HG02642 (cell line): ENCODE results near the gene ZNF681.
"Not testable (repeated sequence)": the region's sequence is repeated elsewhere in the genome, so short reads cannot be mapped to it uniquely, and the experiment has no call there.

Source experiments
- ATAC-seq: cut with Tn5 transposase; IDR thresholded peaks from one replicate; pipeline ENCODE4 v1.9.1; 2021; ENCODE audit warnings: mild to moderate bottlenecking; ENCODE audit not compliant: unreplicated experiment, poor library complexity

The ZNF681 gene

GRCh38 chr19:23774524-23774971 is 15.9 kb upstream of the ZNF681 start:
- no peak for ATAC-seq

- ATAC-seq: no peak
Measured at GRCh38 chr19:23774106-23774505, 15.4 kb upstream of the ZNF681 start.

DNA sequence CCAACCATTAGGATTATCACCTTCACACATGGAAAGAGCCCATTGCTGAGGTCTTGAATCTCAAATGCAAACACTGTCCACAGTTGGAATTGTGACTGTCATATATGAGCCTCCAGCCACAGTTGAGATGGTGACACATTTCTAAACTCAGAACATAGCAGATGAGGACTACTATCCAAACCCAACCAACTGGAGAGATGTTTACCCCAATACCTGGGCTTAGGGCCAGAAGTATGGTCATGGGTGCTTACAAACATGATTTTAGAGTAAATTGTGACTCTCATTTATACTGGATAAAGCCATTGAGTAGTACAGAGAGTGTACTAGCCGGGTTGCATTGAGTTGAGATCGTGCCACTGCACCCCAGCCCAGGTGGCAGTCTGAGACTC is 14.0 kb upstream of the ZNF681 start:
- ATAC-seq: no peak

GRCh38 chr19:23771761-23772674 is 13.3 kb upstream of the ZNF681 start:
- ATAC-seq: no peak

DNA sequence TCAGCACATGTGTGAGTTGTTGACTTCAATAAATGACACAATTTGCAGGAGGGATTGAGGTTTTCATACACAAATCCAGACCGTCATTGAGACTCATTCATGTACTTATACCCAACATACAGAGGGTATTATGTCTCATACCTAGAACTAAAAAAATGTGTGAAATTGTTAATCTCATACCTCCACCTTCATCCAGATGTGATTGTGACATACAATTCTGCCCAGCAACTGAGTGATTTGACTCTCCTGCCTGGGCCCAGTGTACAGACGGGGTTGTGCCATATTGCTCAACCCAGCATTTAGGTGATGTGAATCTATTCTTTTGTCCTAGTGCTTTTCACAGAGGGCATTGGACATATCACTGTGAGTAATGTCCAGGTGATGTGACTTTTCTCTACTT is 12.6 kb upstream of the ZNF681 start:
- no peak for ATAC-seq

- ATAC-seq: no peak
Measured at GRCh38 chr19:23770672-23771250, 12.1 kb upstream of the ZNF681 start.

GRCh38 chr19:23769691-23770468 is 11.2 kb upstream of the ZNF681 start:
- ATAC-seq: no peak

- ATAC-seq: no peak
Measured at GRCh38 chr19:23766951-23767350, 8.3 kb upstream of the ZNF681 start.

DNA sequence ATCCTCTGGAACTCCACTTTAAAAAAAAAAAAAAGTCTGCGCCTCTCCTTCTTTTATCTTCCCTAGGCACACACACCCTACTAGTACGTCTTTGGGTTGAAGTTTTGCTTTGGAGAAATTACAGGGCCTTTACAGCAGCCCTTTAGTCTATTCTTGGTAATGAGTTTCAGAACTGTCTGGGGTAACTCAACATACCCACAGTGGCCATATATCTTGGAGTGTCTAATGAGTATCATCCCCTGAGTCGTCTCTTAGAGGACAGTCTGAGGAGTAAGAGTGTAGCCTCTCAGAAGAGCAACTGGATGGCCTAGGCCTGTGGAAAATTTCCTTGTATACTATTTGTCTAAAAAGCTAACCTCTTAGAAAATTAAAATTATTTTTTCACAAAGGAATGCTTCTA is 6.1 kb upstream of the ZNF681 start:
- no peak for ATAC-seq

DNA sequence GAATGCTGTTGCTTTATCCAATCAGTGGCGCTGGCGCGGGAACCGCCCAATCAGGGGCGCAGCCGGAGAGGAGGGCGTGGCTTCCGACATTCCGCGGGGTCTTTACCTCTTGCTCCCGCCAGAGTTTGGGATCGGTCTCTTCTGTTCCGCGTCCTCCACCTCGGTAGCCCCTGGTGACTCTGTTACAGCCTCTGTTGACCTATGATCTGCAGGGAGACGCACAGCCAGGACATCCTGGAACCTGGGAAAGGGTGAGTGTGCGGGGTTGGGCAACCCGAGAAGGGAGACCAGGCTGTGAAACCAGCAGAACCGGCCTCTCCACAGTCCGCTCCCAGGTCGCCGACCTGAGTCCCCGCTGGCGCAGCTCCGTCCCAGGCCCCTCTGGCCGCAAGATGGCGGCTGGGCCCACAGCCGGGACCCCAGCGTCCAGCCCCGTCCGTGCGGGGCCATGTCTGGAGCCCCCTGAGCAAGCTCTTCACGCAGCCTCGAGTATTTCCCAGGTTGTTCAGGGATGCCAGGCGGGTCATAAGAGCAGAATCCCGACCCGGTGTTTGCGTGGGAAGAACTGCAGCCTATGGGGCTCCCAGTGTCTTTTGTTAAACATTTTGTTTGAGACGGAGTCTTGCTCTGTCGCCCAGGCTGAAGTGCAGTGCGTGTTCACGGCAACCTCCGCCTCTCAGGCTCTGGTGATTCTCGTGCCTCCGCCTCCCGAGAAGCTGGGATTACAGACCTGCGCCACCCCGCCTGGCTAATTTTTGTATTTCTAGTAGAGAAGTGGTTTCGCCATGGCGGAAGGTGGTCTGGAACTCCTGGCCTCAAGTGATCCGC is 4.4 kb upstream of the ZNF681 start:
- peak; percentile 73 for ATAC-seq

GRCh38 chr19:23762548-23762883 is 3.8 kb upstream of the ZNF681 start:
- no peak for ATAC-seq

DNA sequence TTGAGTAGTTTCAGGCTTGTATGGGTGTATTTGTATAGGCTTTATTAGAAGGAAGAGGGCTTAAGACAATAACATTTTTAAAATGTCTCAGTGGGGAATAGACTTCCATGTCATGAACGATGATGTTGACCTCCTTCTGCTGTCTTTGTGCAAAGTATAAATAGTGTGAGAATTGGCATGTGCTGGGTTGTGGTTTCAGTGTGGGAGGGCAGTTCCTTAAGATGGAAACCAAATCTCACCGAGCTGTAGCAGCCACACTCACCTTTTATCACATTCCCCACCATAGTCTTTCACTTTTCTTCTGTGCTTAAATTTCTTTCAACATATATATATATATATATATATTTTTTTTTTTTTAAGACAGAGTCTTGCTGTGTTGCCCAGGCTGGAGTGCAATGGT is 1.6 kb upstream of the ZNF681 start:
- ATAC-seq: not testable (repeated sequence)

- not testable (repeated sequence) for ATAC-seq
Measured at GRCh38 chr19:23743633-23744232, 15.0 kb downstream of the ZNF681 start.

- ATAC-seq: not testable (repeated sequence)
Measured at GRCh38 chr19:23730729-23731465, 27.8 kb downstream of the ZNF681 start.

DNA sequence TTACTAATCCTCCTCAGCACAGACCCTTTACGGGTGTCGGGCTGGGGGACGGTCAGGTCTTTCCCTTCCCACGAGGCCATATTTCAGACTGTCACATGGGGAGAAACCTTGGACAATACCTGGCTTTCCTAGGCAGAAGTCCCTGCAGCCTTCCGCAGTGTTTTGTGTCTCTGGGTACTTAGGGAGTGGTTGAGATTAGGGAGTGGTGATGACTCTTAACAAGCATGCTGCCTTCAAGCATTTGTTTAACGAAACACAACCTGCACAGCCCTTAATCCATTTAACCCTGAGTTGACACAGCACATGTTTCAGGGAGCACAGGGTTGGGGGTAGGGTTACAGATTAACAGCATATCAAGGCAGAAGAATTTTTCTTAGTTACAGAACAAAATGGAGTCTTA is 34.5 kb downstream of the ZNF681 start:
- not testable (repeated sequence) for ATAC-seq

GRCh38 chr19:23718802-23719201 is 39.9 kb downstream of the ZNF681 start:
- ATAC-seq: no peak

GRCh38 chr19:23716792-23717191 is 41.9 kb downstream of the ZNF681 start:
- ATAC-seq: no peak

- ATAC-seq: no peak
Measured at GRCh38 chr19:23709347-23709746, 49.3 kb downstream of the ZNF681 start.

GRCh38 chr19:23706657-23707056 is 52.0 kb downstream of the ZNF681 start:
- ATAC-seq: no peak
